HepG2 (cell line): ENCODE results near the gene P4HTM. TPM values are rescaled to one million over a fixed set of nuclear protein-coding genes. Genes with fewer than 3 reads are reported as not detected.

ENCODE experiments used
- HIVEP1 ChIP-seq: sonication (generic); formaldehyde crosslinking; IDR thresholded peaks from 2 replicates; pipeline ENCODE4 v1.4.0; 2020; ENCODE audit warnings: mild to moderate bottlenecking, missing genetic modification reagents
- KDM5B ChIP-seq: sonication (generic); formaldehyde crosslinking; IDR thresholded peaks from 2 replicates; pipeline ENCODE4 v1.4.0; 2020; ENCODE audit warnings: missing genetic modification reagents, mild to moderate bottlenecking, borderline replicate concordance
- MAZ ChIP-seq, 2 experiments: sonication (generic) in 1 of 2; formaldehyde crosslinking in 1 of 2; IDR thresholded peaks; 2 replicates each; pipeline versions ENCODE4 v1.5.0 to v1.6.1; 2012 to 2020; ENCODE audit warnings: low read depth in 2 of 2, mild to moderate bottlenecking in 2 of 2, borderline replicate concordance in 1 of 2, improper control_type of control experiment in 1 of 2, low read length in 1 of 2, missing genetic modification reagents in 1 of 2, moderate library complexity in 1 of 2
- SKIL ChIP-seq: sonication (generic); formaldehyde crosslinking; IDR thresholded peaks from 2 replicates; pipeline ENCODE4 v1.8.0; 2022; ENCODE audit warnings: missing genetic modification reagents, mild to moderate bottlenecking, moderate library complexity, borderline replicate concordance
- SSRP1 ChIP-seq: IDR thresholded peaks from 2 replicates; pipeline ENCODE4 v1.6.1; 2016; ENCODE audit warnings: control low read depth
- USF2 ChIP-seq, 2 experiments: sonication (generic) in 1 of 2; formaldehyde crosslinking in 1 of 2; IDR thresholded peaks; 2 replicates each; pipeline versions ENCODE4 v1.5.1 to v1.6.1; 2011 to 2020; ENCODE audit warnings: borderline replicate concordance in 1 of 2, low read depth in 1 of 2, low read length in 1 of 2, mild to moderate bottlenecking in 1 of 2, missing genetic modification reagents in 1 of 2, moderate library complexity in 1 of 2
- ZKSCAN8 ChIP-seq: IDR thresholded peaks from 2 replicates; pipeline ENCODE4 v1.6.1; 2016; ENCODE audit warnings: borderline replicate concordance, missing genetic modification reagents, missing compliant biosample characterization
- ZMAT3 ChIP-seq: sonication (generic); formaldehyde crosslinking; conservative IDR thresholded peaks from 2 replicates; pipeline ENCODE4 v1.7.0; 2021; ENCODE audit warnings: missing genetic modification reagents
- ZNF207 ChIP-seq: fragments of 450-650 bp; IDR thresholded peaks from 2 replicates; pipeline ENCODE4 v1.6.1; 2016; ENCODE audit warnings: antibody characterized with exemption, borderline replicate concordance
- ZNF44 ChIP-seq: sonication (generic); formaldehyde crosslinking; IDR thresholded peaks from 2 replicates; pipeline ENCODE4 v1.5.1; 2020; ENCODE audit warnings: mild to moderate bottlenecking, missing genetic modification reagents
- ZNF550 ChIP-seq: sonication (generic); formaldehyde crosslinking; IDR thresholded peaks from 2 replicates; pipeline ENCODE4 v1.4.0; 2020; ENCODE audit warnings: mild to moderate bottlenecking, missing genetic modification reagents, borderline replicate concordance
- polyA plus RNA-seq, 8 experiments: library from polyadenylated mRNA; depleted of rRNA in 3 of 8; stranded (reverse) in 7 of 8; unstranded in 1 of 8; fragments of >200 nt; fragmentation: Illumina TruSeq in 4 of 8; extraction: Trizol in 4 of 8; gene quantifications; 2 replicates each; pipeline versions ENCODE4 v1.2.1 to v1.2.3, GENCODE V29; 2011 to 2016; ENCODE audit warnings: low read depth in 4 of 8, missing spikeins in 1 of 8, mixed read lengths in 1 of 8; ENCODE audit not compliant: insufficient read depth in 1 of 8
- total RNA-seq, 5 experiments: library from RNA; depleted of rRNA; stranded (reverse); fragments of >200 nt; fragmentation: Illumina TruSeq; extraction: Trizol; gene quantifications; 2 replicates each; pipeline ENCODE4 v1.2.3, GENCODE V29; 2016; ENCODE audit warnings: low read depth in 1 of 5
- TF ChIP-seq, protein P1 (sequence below): sonication (generic); formaldehyde crosslinking; IDR thresholded peaks from 2 replicates; pipeline ENCODE4 v1.5.0; 2020; ENCODE audit warnings: missing genetic modification reagents
- TF ChIP-seq, protein P2 (sequence below): IDR thresholded peaks from 2 replicates; pipeline ENCODE4 v1.6.1; 2016; ENCODE audit warnings: control low read depth
- TF ChIP-seq, protein P3 (sequence below): sonication (generic); formaldehyde crosslinking; conservative IDR thresholded peaks from 2 replicates; pipeline ENCODE4 v1.8.1; 2023; ENCODE audit warnings: missing genetic modification reagents
- TF ChIP-seq, protein P4 (sequence below): sonication (generic); formaldehyde crosslinking; IDR thresholded peaks from 2 replicates; pipeline ENCODE4 v1.5.0; 2020; ENCODE audit warnings: mild to moderate bottlenecking, missing genetic modification reagents

P4HTM gene
- total and polyA plus RNA-seq, 2 of the 13 experiments (the other 11 are each of a cell fraction or from before 2014, with no cell fraction given): 0.01 TPM; not detected in 1

DNA sequence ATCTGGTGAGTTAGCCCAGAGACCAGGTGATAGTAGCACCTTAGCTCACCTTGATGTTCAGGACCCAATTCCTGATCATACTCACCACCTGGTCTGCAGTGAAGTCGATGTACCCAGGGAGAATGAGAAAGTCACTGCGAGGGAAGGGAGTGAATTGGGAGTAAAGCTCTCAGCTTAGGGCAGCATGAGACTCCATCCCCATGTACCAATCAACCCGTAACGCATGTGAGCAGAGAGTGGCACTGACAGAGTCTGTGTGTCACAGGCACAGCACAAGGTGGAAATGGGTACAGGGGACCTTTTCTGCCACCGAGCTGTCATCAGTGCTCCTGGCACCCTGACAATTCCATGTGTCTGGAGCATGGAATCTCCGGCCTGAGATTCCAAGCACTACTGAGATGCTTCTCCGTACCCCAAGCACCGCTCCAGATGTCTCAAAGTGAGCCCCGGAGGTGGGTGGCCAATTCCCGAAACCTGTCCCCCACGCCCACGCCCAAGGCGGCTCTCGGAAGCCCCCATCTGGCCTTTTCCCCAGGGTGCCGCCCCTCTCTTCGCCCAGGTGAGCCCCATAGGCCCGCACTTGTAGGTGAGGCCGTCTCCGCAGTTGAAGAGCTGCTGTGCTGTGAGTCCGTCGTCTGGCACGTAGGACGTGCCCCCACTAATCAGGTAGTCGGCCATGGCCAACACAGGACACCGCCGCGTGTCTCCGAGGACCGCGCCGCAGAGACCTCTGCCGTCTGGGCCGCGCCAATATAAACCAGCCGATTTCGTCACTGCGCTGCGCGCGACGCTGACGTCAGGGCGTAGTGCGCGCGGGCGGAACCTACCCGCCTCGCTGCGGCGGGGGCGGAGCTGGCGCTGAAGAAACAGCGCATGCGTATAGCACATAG is 38.9 kb downstream of the P4HTM start, which contains the start of gene IMPDH2 (continued):
- TF ChIP-seq ZNF550 (CRISPR knock-in tag) (no peak), SKIL (CRISPR knock-in tag) (no peak), ZNF44 (CRISPR knock-in tag) (0 out of 2 replicates have a peak, but pooled peaks have one; percentile 55), ZNF207 (no peak), SSRP1 (peak; percentile 63; the same call in 1 of the 2 replicates), ZKSCAN8 (CRISPR knock-in tag) (0 out of 2 replicates have a peak, but pooled peaks have one; percentile 88), ZMAT3 (peak; percentile 92), MAZ (IDR thresholded peaks at IDR 0.05; ENCODE audit: borderline replicate concordance, low read depth, low read length) (peak; percentile 37; the same call in 1 of the 2 replicates), MAZ (CRISPR knock-in tag; IDR thresholded peaks at IDR 0.05; ENCODE audit: low read depth) (peak; percentile 93), HIVEP1 (CRISPR knock-in tag) (peak; percentile 93), USF2 (IDR thresholded peaks at IDR 0.05; ENCODE audit: low read depth, low read length) (no peak), USF2 (CRISPR knock-in tag; IDR thresholded peaks at IDR 0.05; ENCODE audit: borderline replicate concordance) (no peak), KDM5B (CRISPR knock-in tag) (peak; percentile 97; the same call in 1 of the 2 replicates)
- TF ChIP-seq, protein P1, sequence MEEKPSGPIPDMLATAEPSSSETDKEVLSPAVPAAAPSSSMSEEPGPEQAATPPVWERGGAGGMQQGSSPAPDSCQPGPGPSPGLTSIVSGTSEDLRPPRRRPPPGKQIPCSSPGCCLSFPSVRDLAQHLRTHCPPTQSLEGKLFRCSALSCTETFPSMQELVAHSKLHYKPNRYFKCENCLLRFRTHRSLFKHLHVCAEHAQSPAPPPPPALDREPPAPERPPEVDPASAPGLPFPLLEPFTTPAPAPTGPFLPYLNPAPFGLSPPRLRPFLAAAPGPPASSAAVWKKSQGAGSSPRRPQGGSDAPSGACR: peak; percentile 91; the same call in 1 of the 2 replicates
- TF ChIP-seq, protein P2, sequence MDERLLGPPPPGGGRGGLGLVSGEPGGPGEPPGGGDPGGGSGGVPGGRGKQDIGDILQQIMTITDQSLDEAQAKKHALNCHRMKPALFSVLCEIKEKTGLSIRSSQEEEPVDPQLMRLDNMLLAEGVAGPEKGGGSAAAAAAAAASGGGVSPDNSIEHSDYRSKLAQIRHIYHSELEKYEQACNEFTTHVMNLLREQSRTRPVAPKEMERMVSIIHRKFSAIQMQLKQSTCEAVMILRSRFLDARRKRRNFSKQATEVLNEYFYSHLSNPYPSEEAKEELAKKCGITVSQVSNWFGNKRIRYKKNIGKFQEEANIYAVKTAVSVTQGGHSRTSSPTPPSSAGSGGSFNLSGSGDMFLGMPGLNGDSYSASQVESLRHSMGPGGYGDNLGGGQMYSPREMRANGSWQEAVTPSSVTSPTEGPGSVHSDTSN: no peak
- TF ChIP-seq, protein P3, sequence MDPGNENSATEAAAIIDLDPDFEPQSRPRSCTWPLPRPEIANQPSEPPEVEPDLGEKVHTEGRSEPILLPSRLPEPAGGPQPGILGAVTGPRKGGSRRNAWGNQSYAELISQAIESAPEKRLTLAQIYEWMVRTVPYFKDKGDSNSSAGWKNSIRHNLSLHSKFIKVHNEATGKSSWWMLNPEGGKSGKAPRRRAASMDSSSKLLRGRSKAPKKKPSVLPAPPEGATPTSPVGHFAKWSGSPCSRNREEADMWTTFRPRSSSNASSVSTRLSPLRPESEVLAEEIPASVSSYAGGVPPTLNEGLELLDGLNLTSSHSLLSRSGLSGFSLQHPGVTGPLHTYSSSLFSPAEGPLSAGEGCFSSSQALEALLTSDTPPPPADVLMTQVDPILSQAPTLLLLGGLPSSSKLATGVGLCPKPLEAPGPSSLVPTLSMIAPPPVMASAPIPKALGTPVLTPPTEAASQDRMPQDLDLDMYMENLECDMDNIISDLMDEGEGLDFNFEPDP (CRISPR knock-in tag): 0 out of 2 replicates have a peak, but pooled peaks have one; percentile 47
- TF ChIP-seq, protein P4, sequence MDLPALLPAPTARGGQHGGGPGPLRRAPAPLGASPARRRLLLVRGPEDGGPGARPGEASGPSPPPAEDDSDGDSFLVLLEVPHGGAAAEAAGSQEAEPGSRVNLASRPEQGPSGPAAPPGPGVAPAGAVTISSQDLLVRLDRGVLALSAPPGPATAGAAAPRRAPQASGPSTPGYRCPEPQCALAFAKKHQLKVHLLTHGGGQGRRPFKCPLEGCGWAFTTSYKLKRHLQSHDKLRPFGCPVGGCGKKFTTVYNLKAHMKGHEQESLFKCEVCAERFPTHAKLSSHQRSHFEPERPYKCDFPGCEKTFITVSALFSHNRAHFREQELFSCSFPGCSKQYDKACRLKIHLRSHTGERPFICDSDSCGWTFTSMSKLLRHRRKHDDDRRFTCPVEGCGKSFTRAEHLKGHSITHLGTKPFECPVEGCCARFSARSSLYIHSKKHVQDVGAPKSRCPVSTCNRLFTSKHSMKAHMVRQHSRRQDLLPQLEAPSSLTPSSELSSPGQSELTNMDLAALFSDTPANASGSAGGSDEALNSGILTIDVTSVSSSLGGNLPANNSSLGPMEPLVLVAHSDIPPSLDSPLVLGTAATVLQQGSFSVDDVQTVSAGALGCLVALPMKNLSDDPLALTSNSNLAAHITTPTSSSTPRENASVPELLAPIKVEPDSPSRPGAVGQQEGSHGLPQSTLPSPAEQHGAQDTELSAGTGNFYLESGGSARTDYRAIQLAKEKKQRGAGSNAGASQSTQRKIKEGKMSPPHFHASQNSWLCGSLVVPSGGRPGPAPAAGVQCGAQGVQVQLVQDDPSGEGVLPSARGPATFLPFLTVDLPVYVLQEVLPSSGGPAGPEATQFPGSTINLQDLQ (CRISPR knock-in tag): peak; percentile 9; the same call in 1 of the 2 replicates
